IPS-18c (cell line): ENCODE data around the gene TFAP2A.

Experiments
- H3K4me3 ChIP-seq: 2 replicates; pipeline ENCODE4 v1.7.0; 2013; ENCODE audit warnings: low read depth, mild to moderate bottlenecking, low read length, moderate library complexity; ENCODE audit not compliant: insufficient read depth
- H3K9me3 ChIP-seq: one replicate; pipeline ENCODE4 v1.6.1; 2013; ENCODE audit warnings: mild to moderate bottlenecking, low read length, moderate library complexity; ENCODE audit not compliant: control insufficient read depth, insufficient read depth

TFAP2A gene

GRCh38 chr6:10414756-10415616 lies at the start of gene TFAP2A:
Gene TFAP2A, minus strand, starts transcription at chr6:10415074. Its CDS starts 83 bp downstream, at chr6:10414991.
- Histone ChIP-seq H3K4me3 (peak within 1 kb of the TSS; percentile 71; the same call in 1 of the 2 replicates), H3K9me3 (no peaks in the 10 kb centered on the region)

- Histone ChIP-seq H3K9me3 (no peaks in the 10 kb centered on the region), H3K4me3 (no peak overlapping the region)
These were observed 48.9 kb upstream of the TFAP2A start for GRCh38 chr6:10463491-10464481.

DNA sequence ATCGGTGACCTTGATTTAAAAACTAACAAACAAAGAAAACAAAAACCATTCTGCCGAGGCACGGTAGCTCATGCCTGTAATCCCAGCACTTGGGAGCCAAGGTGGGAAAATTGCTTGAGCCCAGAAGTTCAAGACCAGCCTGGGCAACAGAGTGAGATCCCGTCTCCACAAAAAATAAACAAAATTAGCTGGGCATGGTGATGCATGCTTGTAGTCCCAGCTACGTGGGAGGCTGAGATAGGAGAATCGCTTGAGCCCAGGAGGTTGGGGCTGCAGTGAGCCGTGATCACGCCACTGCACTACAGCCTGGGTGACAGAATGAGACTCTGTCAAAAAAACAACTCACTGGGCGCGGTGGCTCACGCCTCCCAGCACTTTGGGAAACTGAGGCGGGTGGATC lies 48.2 kb upstream of the TFAP2A start:
- H3K9me3 ChIP-seq, result no peaks in the 10 kb centered on the region
- H3K4me3 ChIP-seq, result no peak overlapping the region

DNA sequence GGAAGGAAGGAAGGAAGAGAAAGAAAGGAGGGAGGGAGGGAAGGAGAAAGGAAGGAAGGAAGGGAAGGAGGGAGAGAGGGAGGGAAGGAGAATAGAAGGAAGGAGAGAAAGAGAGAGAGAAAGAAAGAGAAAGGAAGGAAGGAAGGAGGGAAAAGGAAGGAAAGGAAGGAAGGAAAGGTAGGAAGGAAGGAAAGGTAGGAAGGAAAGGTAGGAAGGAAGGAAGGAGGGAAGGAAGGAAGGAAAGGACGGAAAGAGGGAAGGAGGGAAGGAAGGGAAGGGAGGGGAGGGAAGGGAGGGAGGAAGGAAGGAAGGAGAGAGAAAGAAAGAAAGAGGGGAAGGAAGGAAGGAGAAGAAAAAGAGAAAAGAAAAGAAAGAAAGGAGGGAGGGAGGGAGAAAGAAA lies 47.0 kb upstream of the TFAP2A start:
- no peak overlapping the region for H3K4me3 ChIP-seq
- H3K9me3 ChIP-seq, result no peaks in the 10 kb centered on the region

GRCh38 chr6:10460096-10460495 lies 45.2 kb upstream of the TFAP2A start:
- Histone ChIP-seq H3K4me3 (no peak overlapping the region), H3K9me3 (no peaks in the 10 kb centered on the region)

DNA sequence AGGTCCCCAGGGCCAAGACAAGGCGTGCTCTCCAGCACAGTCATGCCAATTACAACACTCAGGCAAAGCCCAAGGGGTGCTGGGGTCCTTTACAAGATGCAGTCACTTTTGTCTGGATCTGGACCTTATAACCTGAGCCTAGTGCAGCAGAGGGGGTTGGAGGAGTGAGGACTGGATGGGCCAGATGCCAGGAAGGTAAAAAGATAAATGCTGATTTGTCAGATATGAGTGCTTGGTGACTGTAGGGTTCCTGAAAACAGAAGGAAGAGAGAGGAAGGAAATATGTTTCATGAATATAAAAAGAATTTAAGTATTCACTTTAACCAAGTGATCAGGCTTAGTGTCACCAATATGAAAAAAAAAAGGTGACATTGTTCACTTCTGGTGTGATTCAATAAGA lies 43.4 kb upstream of the TFAP2A start:
- Histone ChIP-seq H3K9me3 (no peaks in the 10 kb centered on the region), H3K4me3 (no peak overlapping the region)

- Histone ChIP-seq H3K9me3 (no peaks in the 10 kb centered on the region), H3K4me3 (no peak overlapping the region)
These were observed 38.7 kb upstream of the TFAP2A start for GRCh38 chr6:10453596-10453995.

DNA sequence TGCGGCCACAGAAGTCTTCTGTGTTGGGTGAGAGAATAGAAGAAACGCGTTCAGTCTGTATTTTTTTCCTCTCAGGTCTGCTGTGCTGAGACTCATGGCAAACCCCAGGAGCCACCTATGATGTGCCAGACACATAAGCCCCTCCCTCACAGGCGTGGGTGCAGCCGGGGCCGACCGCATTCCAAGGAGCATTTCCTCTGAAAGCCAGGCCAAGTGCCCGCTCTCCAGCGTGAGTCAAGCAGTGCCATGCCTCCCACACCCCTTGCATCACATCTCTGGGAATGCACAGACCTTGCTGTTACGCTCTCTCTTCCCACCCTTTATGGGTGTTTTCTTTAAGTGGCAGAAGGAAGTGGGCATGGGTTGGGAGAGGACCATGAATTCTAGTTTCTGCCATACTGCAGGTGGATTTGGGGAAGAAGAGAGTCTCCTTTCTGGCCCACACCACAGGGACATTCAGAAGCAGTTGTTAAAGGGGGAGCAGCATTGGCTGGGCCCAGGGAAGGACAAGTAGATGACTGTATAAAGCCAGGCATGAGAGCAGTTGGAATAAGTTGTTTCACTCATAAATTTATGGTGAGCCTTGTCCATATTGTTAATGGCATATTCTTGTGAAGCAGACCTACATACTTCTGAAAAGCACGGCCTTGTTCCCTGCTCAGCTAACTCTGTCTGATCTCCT lies 37.1 kb upstream of the TFAP2A start:
- no peaks in the 10 kb centered on the region for H3K9me3 ChIP-seq
- no peak overlapping the region for H3K4me3 ChIP-seq

DNA sequence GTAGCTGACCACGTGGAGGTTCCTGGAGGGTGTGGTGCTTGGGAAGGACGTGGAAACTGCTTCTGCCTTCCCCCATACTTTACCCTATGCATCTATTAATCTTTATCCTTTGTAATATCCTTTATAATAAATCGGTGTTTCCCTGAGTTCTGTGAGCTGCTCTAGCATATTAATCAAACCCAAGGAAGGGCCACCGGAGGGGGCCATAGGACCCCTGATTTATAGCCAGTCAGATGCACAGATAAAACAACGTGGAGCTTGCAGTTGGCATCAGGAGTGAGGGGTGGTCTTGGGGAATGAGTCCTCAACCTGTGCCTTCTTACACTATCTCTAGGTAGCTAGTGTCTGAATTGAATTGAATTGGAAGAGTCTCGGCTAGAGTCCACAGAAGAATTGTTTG lies 36.5 kb upstream of the TFAP2A start:
- H3K4me3 ChIP-seq, result no peak overlapping the region
- no peaks in the 10 kb centered on the region for H3K9me3 ChIP-seq

DNA sequence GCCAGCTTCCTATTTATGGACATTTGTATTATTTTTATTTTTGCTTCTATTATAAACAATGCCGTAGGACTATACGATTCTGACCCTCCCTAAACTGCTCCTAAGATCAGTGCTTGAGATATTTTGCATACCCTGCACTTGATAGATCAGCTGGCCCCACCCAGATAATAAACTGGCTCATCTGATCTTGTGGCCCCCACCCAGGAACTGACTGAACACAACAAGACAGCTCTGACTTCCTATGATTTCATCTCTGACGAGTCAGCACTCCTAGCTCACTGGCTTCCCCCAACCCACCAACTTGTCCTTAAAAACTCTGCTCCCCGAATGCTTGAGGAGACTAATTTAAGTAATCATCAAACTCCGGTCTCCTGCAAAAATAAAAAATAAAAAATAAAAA lies 34.9 kb upstream of the TFAP2A start:
- Histone ChIP-seq H3K9me3 (no peaks in the 10 kb centered on the region), H3K4me3 (no peak overlapping the region)

DNA sequence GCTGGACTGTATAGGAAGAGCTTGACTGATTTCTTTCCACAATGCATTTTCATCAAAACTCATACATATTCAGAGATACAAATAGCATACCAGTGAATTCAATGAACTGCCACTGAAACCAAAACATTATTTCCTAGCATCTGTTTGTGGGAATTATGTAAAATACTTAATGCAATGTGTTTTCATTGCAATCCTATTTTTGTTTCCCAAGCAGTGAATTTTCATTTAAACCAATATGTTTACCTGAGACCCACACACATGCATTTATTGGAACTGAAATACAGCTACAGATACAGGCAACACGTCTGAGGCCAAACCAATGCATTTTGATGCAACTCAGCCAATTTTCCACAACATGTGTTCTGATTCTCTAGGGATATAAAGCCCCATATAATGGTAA lies 33.2 kb upstream of the TFAP2A start:
- no peaks in the 10 kb centered on the region for H3K9me3 ChIP-seq
- H3K4me3 ChIP-seq, result no peak overlapping the region

DNA sequence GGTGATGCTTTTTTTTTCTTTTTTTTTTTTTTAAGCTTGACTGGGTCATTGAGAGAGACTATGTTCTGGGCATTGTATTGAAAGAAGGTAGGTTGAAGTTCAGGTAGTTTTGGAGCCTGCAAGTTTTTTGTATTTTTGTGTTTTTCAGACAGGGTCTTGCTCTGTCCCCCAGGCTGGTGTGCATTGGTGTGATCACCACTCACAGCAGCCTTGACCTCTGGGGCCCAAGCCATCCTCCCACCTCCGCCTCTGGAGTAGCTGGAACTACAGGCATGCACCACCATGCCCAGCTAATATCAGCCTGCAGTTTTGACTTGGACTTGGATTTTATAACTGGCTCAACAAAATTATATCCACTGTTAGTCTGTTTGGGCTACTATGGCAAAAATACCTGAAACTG lies 31.7 kb upstream of the TFAP2A start:
- H3K9me3 ChIP-seq, result no peaks in the 10 kb centered on the region
- no peak overlapping the region for H3K4me3 ChIP-seq

DNA sequence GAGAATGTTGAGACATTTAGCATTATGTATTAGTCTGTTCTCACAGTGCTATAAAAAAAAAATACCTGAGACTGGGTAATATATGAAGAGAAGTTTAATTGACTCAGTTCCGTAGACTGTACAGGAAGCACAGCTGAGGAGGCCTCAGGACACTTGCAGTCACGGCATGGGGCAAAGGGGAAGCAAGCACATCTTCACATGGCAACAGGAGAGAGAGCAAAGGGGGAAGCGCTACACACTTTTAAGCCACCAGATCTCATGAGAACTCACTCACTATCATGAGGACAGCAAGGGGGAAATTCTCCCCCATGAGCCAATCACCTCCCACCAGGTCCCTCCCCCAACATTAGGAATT lies 26.8 kb upstream of the TFAP2A start:
- Histone ChIP-seq H3K4me3 (no peak overlapping the region), H3K9me3 (no peaks in the 10 kb centered on the region)

DNA sequence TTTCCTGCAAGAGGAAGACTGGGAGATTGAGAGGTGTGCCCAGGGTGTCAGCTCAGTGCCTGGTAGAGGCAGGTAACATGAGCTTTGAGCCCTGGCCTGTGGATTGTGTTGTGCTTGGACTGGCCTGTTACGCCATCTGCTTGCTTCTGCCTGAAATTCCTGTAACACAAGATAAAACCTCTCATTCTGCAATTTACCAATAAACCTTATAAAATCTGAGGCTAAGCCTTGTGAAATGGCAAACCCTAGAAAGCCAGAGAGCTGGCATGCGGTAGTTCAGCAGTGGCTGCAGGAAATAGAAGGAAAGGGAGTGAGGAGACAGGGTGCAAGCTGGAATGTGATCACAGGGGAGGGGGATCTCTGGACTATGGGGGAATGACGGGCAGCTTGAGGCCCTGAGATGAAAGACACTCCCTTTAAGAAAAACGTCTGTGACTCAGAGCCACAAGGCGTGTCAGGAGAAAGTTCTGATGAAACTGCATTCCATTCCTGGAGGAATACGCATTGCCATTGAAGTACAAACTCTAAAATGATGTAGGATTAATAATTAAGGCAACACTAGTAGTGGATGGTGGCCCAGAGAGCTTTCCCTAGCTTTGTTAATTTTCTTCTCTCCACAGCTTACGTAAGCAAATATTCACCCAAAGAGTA lies 26.3 kb upstream of the TFAP2A start:
- no peak overlapping the region for H3K4me3 ChIP-seq
- H3K9me3 ChIP-seq, result no peaks in the 10 kb centered on the region

DNA sequence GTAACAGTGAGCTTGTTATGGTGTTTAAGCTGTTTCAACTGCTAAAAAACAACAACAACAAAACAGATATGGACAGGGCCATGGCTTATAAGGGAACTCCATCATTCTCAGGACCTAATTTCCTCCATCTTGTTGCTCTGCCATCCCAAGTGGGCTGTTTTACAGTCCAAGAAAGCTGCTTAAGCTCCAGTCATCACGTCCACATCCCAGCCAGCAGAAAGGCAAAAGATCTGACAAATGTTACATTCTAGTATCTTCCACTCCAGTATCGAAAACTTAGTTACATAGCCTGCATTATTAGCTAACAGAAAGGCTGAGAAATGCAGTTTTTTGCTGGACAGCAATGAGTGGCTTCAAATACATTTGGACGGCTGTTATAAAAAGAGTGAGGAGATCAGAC lies 23.0 kb upstream of the TFAP2A start:
- no peak overlapping the region for H3K4me3 ChIP-seq
- no peaks in the 10 kb centered on the region for H3K9me3 ChIP-seq

DNA sequence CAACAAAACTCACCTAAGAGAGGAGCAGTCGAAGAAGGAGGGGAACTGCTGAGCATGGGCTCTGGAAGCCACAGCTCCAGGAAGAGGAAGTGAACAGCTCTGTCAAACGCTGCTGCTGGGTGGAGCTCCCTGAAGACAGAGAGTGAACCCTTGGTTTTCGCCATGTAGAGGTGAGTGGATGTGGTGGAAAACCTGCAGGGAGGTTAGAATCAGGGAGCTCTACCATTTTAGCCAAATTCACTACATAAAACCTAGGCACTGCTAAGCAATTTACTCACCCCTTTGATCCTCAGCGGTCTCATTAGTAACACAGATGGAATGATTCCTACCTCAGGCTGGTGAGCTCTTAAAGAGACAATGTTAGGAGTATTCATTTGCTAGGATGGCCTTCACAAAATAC lies 19.4 kb upstream of the TFAP2A start:
- H3K4me3 ChIP-seq, result no peak overlapping the region

GRCh38 chr6:10433322-10433721 lies 18.4 kb upstream of the TFAP2A start:
- H3K9me3 ChIP-seq, result no peaks in the 10 kb centered on the region
- no peak overlapping the region for H3K4me3 ChIP-seq

More for the DNA sequence above, 19.4 kb upstream of the TFAP2A start:
- no peaks in the 10 kb centered on the region for H3K9me3 ChIP-seq
